Muscle of arm (tissue), 14 donors: ENCODE measurements around the gene SAMSN1. TPM values are rescaled to one million over a fixed set of nuclear protein-coding genes. Genes with fewer than 3 reads are reported as not detected.

Experiments used
- DNase-seq: peaks from one replicate; pipeline ENCODE4 v3.0.0-alpha.2; 2013
- long read RNA-seq, 11 donors: transcript quantifications; one replicate each; lab custom pipeline, GENCODE V29; 2026
- polyA plus RNA-seq, 12 donors: library from polyadenylated mRNA; unstranded; fragments of 120-200 nt; gene quantifications; one replicate each; pipeline ENCODE4 v1.2.1, GENCODE V29; 2013; ENCODE audit not compliant: insufficient read length in 12 of 12

SAMSN1 gene
- 1 to 10 TPM in 10 of 12 donors, not detected in 2; 1.1 to 4.0 (median 2.1) TPM for polyA plus RNA-seq
- long read RNA-seq, donor 1: 0 reads
- long read RNA-seq, donor 2, partial matches to known transcripts: 0 of 2 reads
- long read RNA-seq, donor 2, other reads (novel, unspliced or antisense): 0 of 2 reads
- long read RNA-seq, donor 3: 0 reads
- long read RNA-seq, donor 4, partial matches to known transcripts: 0 of 1 reads
- long read RNA-seq, donor 4, other reads (novel, unspliced or antisense): 0 of 1 reads
- long read RNA-seq, donor 5: 0 reads
- long read RNA-seq, donor 6: 0 reads
- long read RNA-seq, donor 7: 0 reads
- long read RNA-seq, donor 8: 0 reads
- long read RNA-seq, donor 9: 0 reads
- long read RNA-seq, donor 10, partial matches to known transcripts: 0 of 1 reads
- long read RNA-seq, donor 10, other reads (novel, unspliced or antisense): 0 of 1 reads
- long read RNA-seq, donor 11, partial matches to known transcripts: 0 of 1 reads
- long read RNA-seq, donor 11, other reads (novel, unspliced or antisense): 0 of 1 reads

GRCh38 chr21:14545906-14546480, at the start of gene SAMSN1:
Gene SAMSN1 (minus strand): TSS chr21:14546315. CDS start chr21:14546261, 54 bp downstream.
- DNase-seq: peak; percentile 26

GRCh38 chr21:14595449-14595848, 49.3 kb upstream of the SAMSN1 start:
- no peak for DNase-seq

GRCh38 chr21:14594967-14595366, 48.9 kb upstream of the SAMSN1 start:
- no peak for DNase-seq

GRCh38 chr21:14593230-14593629, 47.1 kb upstream of the SAMSN1 start:
- DNase-seq: no peak

GRCh38 chr21:14592296-14593000, 46.3 kb upstream of the SAMSN1 start:
- DNase-seq: no peak

GRCh38 chr21:14591882-14592281, 45.8 kb upstream of the SAMSN1 start:
- DNase-seq: no peak

- no peak for DNase-seq
Measured at GRCh38 chr21:14591377-14591776, 45.3 kb upstream of the SAMSN1 start.

GRCh38 chr21:14589855-14590563, 43.9 kb upstream of the SAMSN1 start:
- no peak for DNase-seq

GRCh38 chr21:14587266-14587665, 41.2 kb upstream of the SAMSN1 start:
- DNase-seq: no peak

- no peak for DNase-seq
Measured at GRCh38 chr21:14585122-14585521, 39.0 kb upstream of the SAMSN1 start.

- no peak for DNase-seq
Measured at GRCh38 chr21:14584357-14585095, 38.4 kb upstream of the SAMSN1 start.

GRCh38 chr21:14583629-14584255, 37.6 kb upstream of the SAMSN1 start:
- DNase-seq: no peak

- no peak for DNase-seq
Measured at GRCh38 chr21:14582934-14583628, 37.0 kb upstream of the SAMSN1 start.

- no peak for DNase-seq
Measured at GRCh38 chr21:14581902-14582457, 35.9 kb upstream of the SAMSN1 start.

- no peak for DNase-seq
Measured at GRCh38 chr21:14573244-14573643, 27.1 kb upstream of the SAMSN1 start.

- no peak for DNase-seq
Measured at GRCh38 chr21:14572204-14572780, 26.2 kb upstream of the SAMSN1 start.

- DNase-seq: no peak
Measured at GRCh38 chr21:14569868-14570267, 23.8 kb upstream of the SAMSN1 start.

GRCh38 chr21:14569026-14569621, 23.0 kb upstream of the SAMSN1 start:
- DNase-seq: no peak
